B cell (primary cell): Measurements from ENCODE around the gene NR1D1. TPM values are rescaled to one million over a fixed set of nuclear protein-coding genes. Genes with fewer than 3 reads are reported as not detected.
A peak's percentile ranks its signal among the peaks of the same experiment; 100 is the strongest.

Experiments
- ATAC-seq: fragments of 200-7000 bp; cut with Tn5 transposase; one replicate; pipeline ENCODE4 v1.10.0; 2021; ENCODE audit warnings: low read depth, mild to moderate bottlenecking, moderate number of reproducible peaks, moderate library complexity
- CTCF ChIA-PET: fragments of 350-600 bp; sonication (Branson Sonifier 250); formaldehyde crosslinking; loops from one replicate; lab custom pipeline; 2021; ENCODE audit warnings: antibody characterized with exemption, inconsistent platforms; lab: Charles Lee
- POLR2A ChIA-PET: fragments of 350-600 bp; sonication (Branson Sonifier 250); formaldehyde crosslinking; loops from one replicate; lab custom pipeline; 2021; ENCODE audit warnings: antibody characterized with exemption; lab: Charles Lee
- DNase-seq: peaks from one replicate; pipeline ENCODE4 v3.0.0; 2013
- H2AFZ ChIP-seq: 2 replicates; pipeline ENCODE4 v1.6.1; 2012; ENCODE audit warnings: mild to moderate bottlenecking, low read depth, low read length; ENCODE audit not compliant: insufficient read depth, poor library complexity, severe bottlenecking
- H3K27ac ChIP-seq, 2 donors: 1 replicate in 1 of 2; 2 replicates in 1 of 2; pipeline ENCODE4 v1.5.1; 2012 to 2013; ENCODE audit warnings: low read length in 2 of 2, mild to moderate bottlenecking in 2 of 2, moderate library complexity in 1 of 2
- H3K27me3 ChIP-seq, 4 experiments: fragments of 200-600 bp in 1 of 4; sonication (generic) in 1 of 4; replicated peaks in 1 of 4; 1 replicate in 2 of 4; 2 replicates in 2 of 4; pipeline versions ENCODE4 v1.6.1 to v1.7.0; 2013 to 2016; ENCODE audit warnings: low read length in 3 of 4, mild to moderate bottlenecking in 2 of 4, mixed read lengths in 1 of 4, moderate library complexity in 1 of 4; ENCODE audit not compliant: insufficient read depth in 4 of 4, control insufficient read depth in 3 of 4; ENCODE audit errors: control extremely low read depth in 1 of 4
- H3K36me3 ChIP-seq, 2 experiments: replicated peaks in 1 of 2; 1 replicate in 1 of 2; 2 replicates in 1 of 2; pipeline versions ENCODE4 v1.6.1 to v1.7.1; 2013; ENCODE audit warnings: low read length in 1 of 2; ENCODE audit not compliant: insufficient read depth in 2 of 2, control insufficient read depth in 1 of 2; ENCODE audit errors: control extremely low read depth in 1 of 2, extremely low read depth in 1 of 2
- H3K4me1 ChIP-seq, 2 donors: fragments of 200-600 bp in 1 of 2; sonication (generic) in 1 of 2; 1 replicate in 1 of 2; 2 replicates in 1 of 2; pipeline versions ENCODE4 v1.5.1 to v1.6.1; 2013 to 2017; ENCODE audit warnings: low read length in 2 of 2; ENCODE audit not compliant: control insufficient read depth in 2 of 2, insufficient read depth in 2 of 2
- H3K4me2 ChIP-seq: replicated peaks from 2 replicates; pipeline ENCODE3; 2012; ENCODE audit warnings: mild to moderate bottlenecking, low read depth, low read length; ENCODE audit not compliant: poor library complexity, severe bottlenecking
- H3K4me3 ChIP-seq, 5 experiments: fragments of 200-600 bp in 1 of 5; sonication (generic) in 1 of 5; 1 replicate in 3 of 5; 2 replicates in 2 of 5; pipeline versions ENCODE4 v1.5.1 to v1.7.0; 2011 to 2016; ENCODE audit warnings: low read length in 4 of 5, mild to moderate bottlenecking in 4 of 5, low read depth in 2 of 5, control low read depth in 1 of 5, moderate library complexity in 1 of 5; ENCODE audit not compliant: insufficient read depth in 1 of 5; ENCODE audit errors: control extremely low read depth in 1 of 5, extremely low read depth in 1 of 5
- H3K79me2 ChIP-seq: fragments of 200-600 bp; sonication (generic); one replicate; pipeline ENCODE4 v1.6.0; 2016; ENCODE audit warnings: low read length; ENCODE audit not compliant: control insufficient read depth, insufficient read depth
- H3K9ac ChIP-seq: fragments of 200-600 bp; sonication (generic); 2 replicates; pipeline ENCODE4 v1.6.1; 2017; ENCODE audit warnings: mild to moderate bottlenecking, low read length, moderate library complexity
- H3K9me3 ChIP-seq, 3 donors: one replicate each; pipeline versions ENCODE4 v1.6.1 to v1.7.1; 2013; ENCODE audit warnings: low read length in 2 of 3; ENCODE audit not compliant: control insufficient read depth in 2 of 3, insufficient read depth in 1 of 3; ENCODE audit errors: control extremely low read depth in 1 of 3
- H4K20me1 ChIP-seq: 2 replicates; pipeline ENCODE4 v1.6.0; 2012; ENCODE audit warnings: mild to moderate bottlenecking, low read length; ENCODE audit not compliant: insufficient read depth, control insufficient read depth, poor library complexity, severe bottlenecking
- H3K27ac Mint-ChIP-seq: one replicate; pipeline ENCODE4 v1.8.0; 2021; ENCODE audit warnings: mixed read lengths
- H3K27me3 Mint-ChIP-seq: one replicate; pipeline ENCODE4 v1.8.0; 2021; ENCODE audit warnings: mixed read lengths
- H3K4me1 Mint-ChIP-seq: one replicate; pipeline ENCODE4 v1.8.0; 2021; ENCODE audit warnings: mixed read lengths
- H3K4me3 Mint-ChIP-seq: one replicate; pipeline ENCODE4 v1.8.0; 2021; ENCODE audit warnings: mixed read lengths
- H3K9me3 Mint-ChIP-seq: one replicate; pipeline ENCODE4 v1.8.0; 2022; ENCODE audit warnings: mixed read lengths; ENCODE audit not compliant: insufficient read depth
- CTCF ChIP-seq: fragments of 200-600 bp; IDR thresholded peaks from one replicate; pipeline ENCODE4 v1.8.0; 2022; ENCODE audit warnings: antibody characterized with exemption, mild to moderate bottlenecking
- EZH2 ChIP-seq: IDR thresholded peaks from 2 replicates; pipeline ENCODE4 v1.6.1; 2012; ENCODE audit warnings: borderline replicate concordance, low read depth, mild to moderate bottlenecking, moderate library complexity, low read length; ENCODE audit not compliant: insufficient read depth, poor library complexity, severe bottlenecking
- WGBS: methylation state at CpG from one replicate; pipeline ENCODE4 v1.1.5; 2013; ENCODE audit warnings: missing lambda C conversion rate; ENCODE audit not compliant: insufficient coverage; 5-methylcytosine and 5-hydroxymethylcytosine counted together
- intact Hi-C: fragments of 100-400 bp; cut with micrococcal nuclease; formaldehyde crosslinking; loops from one replicate; pipeline ENCODE4 v1.10.0; 2022
- polyA plus RNA-seq: library from polyadenylated mRNA; depleted of rRNA; stranded (reverse); fragments of >200 nt; gene quantifications from 2 replicates; pipeline ENCODE4 v1.2.3, GENCODE V29; 2012
- total RNA-seq, 2 donors: library from RNA; stranded (reverse); fragments of 120-200 nt in 1 of 2; gene quantifications; 1 replicate in 1 of 2; 2 replicates in 1 of 2; pipeline versions ENCODE4 v1.2.3 to v1.2.4, GENCODE V29; 2013 to 2022

NR1D1 gene
- total and polyA plus RNA-seq, 2 donors (not counting 1 experiment from before 2014, with no cell fraction given), result 6.7 to 7.7 TPM

GRCh38 chr17:40115101-40115436 lies 14.7 kb upstream of the NR1D1 start:
- Histone ChIP-seq H3K4me2 (no peak overlapping the region), H3K4me3 (no peak overlapping the region), H4K20me1 (no peaks in the 10 kb centered on the region), H3K9me3 (no peaks in the 10 kb centered on the region), H3K27ac (no peak overlapping the region), H3K36me3 (no peaks in the 10 kb centered on the region), H3K79me2 (no peaks in the 10 kb centered on the region), H3K4me1 (peaks cover 25 to 33% of the 10 kb centered on the region in 2 donors), H3K27me3 (no peaks in the 10 kb centered on the region), H2AFZ (no peak overlapping the region), H3K9ac (no peak overlapping the region)
- WGBS, result no CpG with 5 or more reads among the region's 2 CpGs
- DNase-seq (no peak), ATAC-seq (no peak)
- H3K4me3 Mint-ChIP-seq, result no peak overlapping the region
- intact Hi-C loops, result no loop called here
- ChIA-PET CTCF (interaction anchor here (1.1 to 9.0 kb wide), 8 partner anchors 14 to 77 kb away, joined by 3 to 204 read pairs (median 86); partner anchors contain the start of genes CASC3 and NR1D1), POLR2A (interaction anchor here (0.5 to 1.3 kb wide), 3 partner anchors 9 to 26 kb away, joined by 3 to 4 read pairs (median 3); no protein-coding TSS in a partner anchor)
- peaks cover 36% of the 10 kb centered on the region for H3K4me1 Mint-ChIP-seq
- H3K27me3 Mint-ChIP-seq, result no peaks in the 10 kb centered on the region
- no peak for TF ChIP-seq CTCF
- no peak for TF ChIP-seq EZH2
- H3K27ac Mint-ChIP-seq, result no peak overlapping the region
- H3K9me3 Mint-ChIP-seq, result no peaks in the 10 kb centered on the region

- H3K9me3 Mint-ChIP-seq, result no peaks in the 10 kb centered on the region
- intact Hi-C loops, result loop anchor here (1.0 to 5.0 kb wide), 13 partner anchors 7 to 303 kb away; partner anchors contain the start of genes CASC3, CDC6, MED24 and MSL1
- no peak for TF ChIP-seq CTCF
- Histone ChIP-seq H3K4me2 (peak overlapping the region; percentile 76), H2AFZ (peak overlapping the region; percentile 68), H3K27me3 (no peaks in the 10 kb centered on the region), H3K79me2 (no peaks in the 10 kb centered on the region), H3K4me3 (peak overlapping the region in 4 of 5 experiments; percentile 36 to 62 (median 58)), H4K20me1 (no peaks in the 10 kb centered on the region), H3K9me3 (no peaks in the 10 kb centered on the region), H3K36me3 (no peaks in the 10 kb centered on the region), H3K9ac (peak overlapping the region; percentile 58), H3K4me1 (peaks cover 28 to 35% of the 10 kb centered on the region in 2 donors), H3K27ac (peak overlapping the region; percentile 26 to 40)
- POLR2A ChIA-PET, result interaction anchor here (0.6 to 2.3 kb wide), 5 partner anchors 9 to 118 kb away, joined by 5 to 20 read pairs (median 11); partner anchors contain the start of genes CASC3 and MSL1
- CTCF ChIA-PET, result interaction anchor here (0.7 to 9.0 kb wide), 24 partner anchors 10 to 228 kb away, joined by 3 to 204 read pairs (median 24); partner anchors contain the start of genes CASC3, CSF3, MSL1 and NR1D1
- no peaks in the 10 kb centered on the region for H3K27me3 Mint-ChIP-seq
- peak overlapping the region; percentile 89 for H3K27ac Mint-ChIP-seq
- ATAC-seq, result no peak
- no peak for DNase-seq
- 100% methylated on average over 2 of the region's 5 CpGs for WGBS
- peaks cover 40% of the 10 kb centered on the region for H3K4me1 Mint-ChIP-seq
- H3K4me3 Mint-ChIP-seq, result peak overlapping the region; percentile 92
These were observed 13.5 kb upstream of the NR1D1 start for GRCh38 chr17:40113907-40114245.
